ENCODE results near the gene ARHGAP10.

The ARHGAP10 gene

GRCh38 chr4:148060264-148061140, 328.6 kb downstream of the ARHGAP10 start:
- peaks cover 6% of the 10 kb centered on the region for H3K4me1 ChIP-seq (ENCODE audit: low read depth, poor library complexity, severe bottlenecking)
- H2AFZ ChIP-seq (ENCODE audit: low read depth), result no peak overlapping the region
- no peaks in the 10 kb centered on the region for H3K79me2 ChIP-seq (ENCODE audit: insufficient read depth, low read depth)
- no peaks in the 10 kb centered on the region for H3K27me3 ChIP-seq (ENCODE audit: insufficient read depth, low read depth)
- H4K20me1 ChIP-seq (ENCODE audit: insufficient read depth), result no peaks in the 10 kb centered on the region; the same call in 1 of the 2 replicates
- H3K36me3 ChIP-seq (ENCODE audit: insufficient read depth), result peaks cover 9% of the 10 kb centered on the region; the same call in 1 of the 2 replicates
- H3K27ac ChIP-seq, result no peak overlapping the region
- no peak for TF ChIP-seq CTCF (conservative IDR thresholded peaks at IDR 0.05; ENCODE audit: low read depth, low read length)
- no peak overlapping the region for H3K9ac ChIP-seq
- H3K4me3 ChIP-seq (IDR thresholded peaks at IDR 0.05; ENCODE audit: insufficient read depth, low read depth, low read length), result no peak overlapping the region
- H3K4me2 ChIP-seq, result no peak overlapping the region

GRCh38 chr4:148061141-148061481, 329.2 kb downstream of the ARHGAP10 start:
- H2AFZ ChIP-seq (ENCODE audit: low read depth), result no peak overlapping the region
- H3K27me3 ChIP-seq (ENCODE audit: insufficient read depth, low read depth), result no peaks in the 10 kb centered on the region
- H3K4me1 ChIP-seq (ENCODE audit: low read depth, poor library complexity, severe bottlenecking), result peaks cover 6% of the 10 kb centered on the region
- no peak for TF ChIP-seq CTCF (conservative IDR thresholded peaks at IDR 0.05; ENCODE audit: low read depth, low read length)
- H3K4me3 ChIP-seq (IDR thresholded peaks at IDR 0.05; ENCODE audit: insufficient read depth, low read depth, low read length), result no peak overlapping the region
- peaks cover 9% of the 10 kb centered on the region; the same call in 1 of the 2 replicates for H3K36me3 ChIP-seq (ENCODE audit: insufficient read depth)
- no peak overlapping the region for H3K9ac ChIP-seq
- no peak overlapping the region for H3K4me2 ChIP-seq
- no peaks in the 10 kb centered on the region for H3K79me2 ChIP-seq (ENCODE audit: insufficient read depth, low read depth)
- H3K27ac ChIP-seq, result no peak overlapping the region
- H4K20me1 ChIP-seq (ENCODE audit: insufficient read depth), result no peaks in the 10 kb centered on the region; the same call in 1 of the 2 replicates

- no peaks in the 10 kb centered on the region for H3K27me3 ChIP-seq (ENCODE audit: insufficient read depth, low read depth)
- H3K4me2 ChIP-seq, result no peak overlapping the region
- H3K4me3 ChIP-seq (IDR thresholded peaks at IDR 0.05; ENCODE audit: insufficient read depth, low read depth, low read length), result no peak overlapping the region
- no peaks in the 10 kb centered on the region for H3K79me2 ChIP-seq (ENCODE audit: insufficient read depth, low read depth)
- H3K9ac ChIP-seq, result no peak overlapping the region
- no peak for TF ChIP-seq CTCF (conservative IDR thresholded peaks at IDR 0.05; ENCODE audit: low read depth, low read length)
- peaks cover 9% of the 10 kb centered on the region; the same call in 1 of the 2 replicates for H3K36me3 ChIP-seq (ENCODE audit: insufficient read depth)
- peaks cover 2% of the 10 kb centered on the region for H3K4me1 ChIP-seq (ENCODE audit: low read depth, poor library complexity, severe bottlenecking)
- H2AFZ ChIP-seq (ENCODE audit: low read depth), result no peak overlapping the region
- no peaks in the 10 kb centered on the region; the same call in 1 of the 2 replicates for H4K20me1 ChIP-seq (ENCODE audit: insufficient read depth)
- H3K27ac ChIP-seq, result no peak overlapping the region
Observed at GRCh38 chr4:148061795-148062194, 329.9 kb downstream of the ARHGAP10 start.

- Histone ChIP-seq H3K36me3 (ENCODE audit: insufficient read depth) (peaks cover 9% of the 10 kb centered on the region; the same call in 1 of the 2 replicates), H4K20me1 (ENCODE audit: insufficient read depth) (no peaks in the 10 kb centered on the region; the same call in 1 of the 2 replicates), H2AFZ (ENCODE audit: low read depth) (no peak overlapping the region), H3K9ac (no peak overlapping the region), H3K27ac (no peak overlapping the region), H3K4me3 (IDR thresholded peaks at IDR 0.05; ENCODE audit: insufficient read depth, low read depth, low read length) (no peak overlapping the region), H3K79me2 (ENCODE audit: insufficient read depth, low read depth) (no peaks in the 10 kb centered on the region), H3K4me1 (ENCODE audit: low read depth, poor library complexity, severe bottlenecking) (no peaks in the 10 kb centered on the region), H3K27me3 (ENCODE audit: insufficient read depth, low read depth) (no peaks in the 10 kb centered on the region), H3K4me2 (no peak overlapping the region)
- no peak for TF ChIP-seq CTCF (conservative IDR thresholded peaks at IDR 0.05; ENCODE audit: low read depth, low read length)
Observed at GRCh38 chr4:148062301-148062950, 330.5 kb downstream of the ARHGAP10 start.

Measured in KMS-11 (cell line).